Placental pericyte (primary cell): ENCODE data around the gene OR14J1. TPM values are rescaled to one million over a fixed set of nuclear protein-coding genes. Genes with fewer than 3 reads are reported as not detected.

Experiments used
- total RNA-seq: library from RNA; depleted of rRNA; stranded (reverse); fragments of >200 nt; gene quantifications from 2 replicates; pipeline ENCODE4 v1.2.3, GENCODE V29; 2012

The OR14J1 gene
- total RNA-seq, result not detected in 2 replicates

GRCh38 chr6:29301316-29301715 lies at the start of gene OR14J1:
Gene OR14J1, plus strand, starts transcription at chr6:29301701. Its CDS starts 4,989 bp downstream, at chr6:29306690.

Other genes with a start within 250 kb of the OR14J1 start
- gene OR2B3, start 214.4 kb upstream of the OR14J1 start, total RNA-seq, result not detected in 2 replicates
- gene OR2J1, start 202.2 kb upstream of the OR14J1 start, total RNA-seq, result not detected in 2 replicates
- not detected in 2 replicates for gene OR2J3, start 193.6 kb upstream of the OR14J1 start, total RNA-seq
- not detected in 2 replicates for gene OR2J2, start 130.8 kb upstream of the OR14J1 start, total RNA-seq
- gene OR5V1, start 67.2 kb downstream of the OR14J1 start, total RNA-seq, result not detected in 2 replicates
- not detected in 2 replicates for gene OR12D3, start 73.6 kb downstream of the OR14J1 start, total RNA-seq
- gene OR12D2, start 93.9 kb downstream of the OR14J1 start, total RNA-seq, result not detected in 2 replicates
- gene OR12D1, start 113.2 kb downstream of the OR14J1 start, total RNA-seq, result not detected in 2 replicates
- gene OR10C1, start 137.6 kb downstream of the OR14J1 start, total RNA-seq, result not detected in 2 replicates
- not detected in 2 replicates for gene OR11A1, start 155.4 kb downstream of the OR14J1 start, total RNA-seq
- gene OR2H1, start 155.5 kb downstream of the OR14J1 start, total RNA-seq, result not detected in 2 replicates
- gene MAS1L, start 186.3 kb downstream of the OR14J1 start, total RNA-seq, result not detected in 2 replicates